ENCODE results near the gene ZNF688.
A peak's percentile ranks its signal among the peaks of the same experiment; 100 is the strongest.
"Not testable (repeated sequence)": the region's sequence is repeated elsewhere in the genome, so short reads cannot be mapped to it uniquely, and the experiment has no call there.

Gene ZNF688

DNA sequence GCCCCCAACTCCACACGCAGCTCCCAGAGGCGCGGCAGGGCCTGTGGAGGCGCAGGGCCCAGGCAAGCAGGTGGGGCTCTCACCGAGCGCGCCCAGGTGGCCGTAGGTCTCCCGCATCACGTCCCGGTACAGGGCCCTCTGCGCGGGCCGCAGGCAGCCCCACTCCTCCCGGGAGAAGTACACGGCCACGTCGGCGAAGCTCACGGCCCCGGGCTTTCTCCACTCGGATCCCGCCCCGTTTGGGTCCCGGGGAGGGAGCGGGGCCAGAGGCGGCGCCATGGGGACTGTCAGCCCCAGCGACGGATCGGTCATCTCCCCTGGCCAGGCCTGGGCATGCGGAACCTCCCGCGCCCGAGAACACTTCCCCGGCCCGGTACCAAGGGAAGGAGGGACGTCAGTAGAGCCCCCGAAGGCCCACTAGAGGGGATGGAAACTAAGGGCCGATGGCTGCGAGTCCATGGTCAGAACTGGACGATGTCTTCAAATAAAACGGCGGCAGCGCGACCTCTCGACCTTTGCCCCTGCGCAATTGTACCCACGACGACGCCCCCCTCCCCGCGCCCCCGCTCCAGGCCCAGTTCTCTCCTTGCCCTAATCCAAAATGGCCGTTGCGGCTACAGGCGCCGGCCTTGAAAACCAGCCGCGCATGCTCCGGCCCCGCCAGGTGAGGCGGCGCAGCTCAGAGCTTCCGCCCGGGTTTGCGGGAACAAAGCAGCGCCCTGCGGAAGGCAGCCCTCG, 37.0 kb downstream of the ZNF688 start, which contains the start of gene ZNF747:
ZNF747 (minus strand) TSS at position 491 of the 738 bp plus-strand sequence; CDS start at position 312, 179 bp downstream.
- peak; percentile 93 for DNase-seq

DNA sequence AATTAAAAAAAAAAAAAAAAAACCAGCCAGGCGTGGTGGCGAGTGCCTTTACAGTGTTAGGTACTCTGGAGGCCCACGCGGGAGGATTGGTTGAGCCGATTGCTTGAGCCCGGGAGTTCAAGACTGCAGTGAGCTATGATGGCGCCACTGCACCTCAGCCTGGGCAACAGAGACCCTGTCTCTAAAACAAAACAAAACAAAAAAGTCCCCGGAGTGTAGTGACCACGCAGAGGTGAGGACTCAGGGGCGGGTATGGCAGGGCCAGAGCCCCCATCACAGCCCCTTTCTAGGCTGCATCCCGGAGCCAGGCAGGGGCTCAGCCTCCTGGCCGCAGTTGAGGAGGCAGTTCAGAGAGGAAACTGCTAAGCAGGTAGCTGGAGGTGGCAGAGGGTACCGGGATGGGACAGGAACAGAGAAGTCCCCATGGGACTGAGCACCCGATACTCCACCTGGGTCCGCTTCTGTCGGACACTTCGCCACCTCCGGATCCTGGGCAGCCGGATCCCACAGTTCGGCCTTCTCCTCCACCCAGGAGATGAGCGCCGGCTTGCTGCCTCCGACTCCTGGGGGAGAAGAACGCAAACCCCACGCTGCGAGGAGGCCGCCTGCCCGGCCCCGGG, 37.7 kb downstream of the ZNF688 start:
- no peak for DNase-seq

DNA sequence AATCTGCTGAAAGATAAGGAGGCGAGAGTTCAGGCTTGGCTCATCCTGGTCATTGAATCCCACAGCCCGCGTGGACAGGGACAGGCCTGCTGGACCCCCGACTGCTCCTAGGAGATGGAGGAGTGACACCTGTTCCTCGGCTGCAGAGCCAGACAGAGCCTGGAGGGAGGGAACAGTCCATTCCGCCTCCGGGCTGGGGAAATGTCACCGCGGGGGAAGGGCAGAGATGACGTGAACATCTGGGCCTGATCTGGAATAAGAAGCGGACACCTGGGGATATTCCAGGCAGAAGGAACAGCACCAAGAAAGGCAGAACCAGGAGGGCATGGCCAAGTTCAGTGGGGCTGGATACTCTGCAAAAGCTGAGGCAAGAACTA, 38.4 kb downstream of the ZNF688 start:
- no peak for DNase-seq

DNA sequence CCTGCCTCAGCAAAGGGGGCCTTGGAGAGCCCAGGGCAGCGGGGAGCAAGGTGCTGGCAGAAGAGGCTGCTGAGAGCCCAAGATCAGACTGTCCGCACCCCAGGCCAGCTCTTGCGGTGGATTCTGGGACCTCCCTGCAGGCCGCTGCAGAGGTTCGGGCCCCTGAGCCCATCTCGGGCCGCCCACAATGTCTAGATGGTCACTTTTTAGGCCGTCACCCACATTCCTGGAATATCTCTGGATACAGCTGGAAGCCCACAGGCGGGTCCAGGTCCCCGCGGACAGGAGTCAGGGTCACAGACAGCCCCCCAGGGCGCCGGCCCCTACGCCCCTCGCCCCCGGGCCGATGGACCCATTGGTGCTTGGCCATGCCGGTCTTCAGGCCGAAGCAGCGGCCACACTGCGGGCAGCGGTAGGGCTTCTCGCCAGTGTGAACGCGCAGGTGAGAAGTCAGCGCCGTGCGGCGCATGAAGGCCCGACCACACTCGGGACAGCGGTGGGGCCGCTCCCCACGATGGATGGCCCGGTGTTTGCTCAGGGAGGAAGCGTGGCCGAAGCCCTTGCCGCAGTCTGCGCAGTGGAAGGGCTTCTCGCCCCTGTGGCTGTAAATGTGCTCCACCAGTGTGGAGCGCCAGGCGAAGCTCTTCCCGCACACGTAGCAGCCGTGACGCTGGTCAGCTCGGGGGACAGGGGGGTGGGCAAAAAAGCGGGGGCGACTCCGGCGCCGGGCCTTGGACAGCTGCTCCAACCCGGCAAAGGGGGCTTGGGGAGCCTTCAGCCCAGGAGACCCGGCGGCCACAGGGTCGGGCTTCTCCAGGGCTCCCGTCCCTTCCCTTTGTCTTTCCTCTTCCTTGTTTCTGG, 39.0 kb downstream of the ZNF688 start:
- DNase-seq, result no peak

DNA sequence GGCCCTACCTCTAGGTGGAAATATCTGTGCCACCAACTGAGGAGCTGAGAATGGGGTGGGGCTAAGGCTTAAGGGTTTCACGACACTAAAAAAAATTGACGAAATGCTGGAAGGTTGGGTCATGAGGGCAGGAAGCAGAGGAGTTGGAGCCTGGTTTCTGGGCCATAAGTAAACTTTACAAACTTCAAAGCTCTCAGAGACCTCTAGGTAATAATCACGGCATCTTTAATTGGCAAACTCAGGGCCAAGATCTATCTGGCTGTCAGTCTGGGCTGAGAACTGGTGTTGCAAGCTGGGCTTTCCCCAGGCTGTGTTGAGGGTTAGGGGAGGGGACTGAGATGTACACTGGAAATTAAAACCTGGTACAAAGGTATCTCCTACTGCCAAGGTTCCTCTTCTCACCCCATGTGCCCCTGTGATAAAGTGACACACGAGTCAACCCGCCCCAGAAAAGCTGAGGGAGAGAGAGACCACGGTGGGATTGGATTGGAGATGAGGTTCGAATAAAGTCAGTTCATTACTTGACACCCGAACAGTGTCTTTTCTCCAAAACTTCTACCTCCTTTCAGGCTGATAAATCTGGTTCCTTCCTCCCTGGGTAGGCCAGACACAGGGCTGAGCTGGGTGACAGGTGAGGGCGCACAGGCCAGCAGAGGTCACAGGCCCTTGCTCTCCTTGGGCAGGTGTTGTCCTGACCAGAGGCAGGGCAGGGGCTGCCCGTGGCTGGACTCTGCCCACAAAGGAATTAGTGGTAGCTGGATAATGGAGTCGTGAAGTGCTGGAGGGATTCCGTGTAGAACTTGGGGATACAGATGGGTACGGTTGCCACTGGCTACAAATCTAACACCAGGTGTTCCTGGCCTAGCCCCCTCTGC, 41.1 kb downstream of the ZNF688 start:
- DNase-seq, result no peak

DNA sequence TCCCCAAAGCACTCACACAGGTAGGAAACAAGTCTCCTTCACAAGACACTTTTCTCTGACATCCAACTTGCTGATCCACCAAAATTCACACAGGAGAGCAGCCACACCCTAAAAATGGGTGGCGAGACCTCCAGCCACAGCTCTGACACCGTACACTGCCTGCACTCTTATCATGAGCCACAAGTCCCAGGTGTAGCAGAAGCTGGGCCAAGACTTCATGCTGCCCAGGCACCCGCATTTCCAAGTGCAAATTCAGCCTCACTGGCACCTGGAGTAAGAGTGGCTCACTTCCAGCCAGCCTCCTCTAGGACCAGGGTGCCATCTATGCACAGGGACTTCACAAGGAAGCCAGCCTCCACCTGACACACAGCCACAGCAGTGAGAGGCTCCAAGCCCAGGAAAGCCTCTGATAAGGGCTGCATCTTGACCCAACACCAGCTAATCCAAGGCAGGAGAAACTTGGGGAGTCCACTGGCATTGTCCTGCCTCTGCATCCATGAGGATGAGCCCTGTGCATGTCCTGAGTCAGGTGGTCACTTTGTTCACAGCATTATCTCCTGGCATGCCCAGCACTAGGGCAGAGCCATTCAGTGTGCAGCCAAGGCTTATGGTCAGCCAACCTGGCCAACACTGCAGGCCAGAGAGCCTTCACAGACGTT, 42.6 kb downstream of the ZNF688 start:
- DNase-seq, result no peak

DNA sequence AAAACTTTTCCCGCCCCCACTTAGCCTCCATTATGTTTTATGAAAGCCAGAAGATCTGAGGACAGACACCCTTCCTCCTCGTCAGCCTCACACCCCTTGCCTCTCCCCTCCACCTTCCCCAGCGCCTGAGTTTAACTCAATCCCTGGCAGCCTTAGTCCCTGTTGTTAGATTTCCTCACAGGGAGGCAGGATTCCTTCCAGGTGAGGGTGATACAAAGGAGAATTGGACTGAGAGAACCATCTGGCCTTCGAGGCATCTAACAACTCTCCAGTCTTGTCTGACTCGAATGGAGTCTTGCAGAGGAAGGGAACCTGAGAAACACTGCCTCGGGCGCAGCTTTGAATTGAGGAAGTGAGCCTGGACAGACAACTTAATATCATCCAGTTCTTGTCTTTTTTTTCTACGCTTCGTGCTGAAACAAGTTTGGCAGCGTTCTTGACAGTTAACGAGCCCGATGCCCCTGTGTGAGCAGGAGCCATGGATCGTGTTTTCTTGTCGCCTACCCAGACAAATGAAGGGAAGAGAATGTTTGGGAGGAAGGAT, 43.8 kb downstream of the ZNF688 start:
- no peak for DNase-seq

DNA sequence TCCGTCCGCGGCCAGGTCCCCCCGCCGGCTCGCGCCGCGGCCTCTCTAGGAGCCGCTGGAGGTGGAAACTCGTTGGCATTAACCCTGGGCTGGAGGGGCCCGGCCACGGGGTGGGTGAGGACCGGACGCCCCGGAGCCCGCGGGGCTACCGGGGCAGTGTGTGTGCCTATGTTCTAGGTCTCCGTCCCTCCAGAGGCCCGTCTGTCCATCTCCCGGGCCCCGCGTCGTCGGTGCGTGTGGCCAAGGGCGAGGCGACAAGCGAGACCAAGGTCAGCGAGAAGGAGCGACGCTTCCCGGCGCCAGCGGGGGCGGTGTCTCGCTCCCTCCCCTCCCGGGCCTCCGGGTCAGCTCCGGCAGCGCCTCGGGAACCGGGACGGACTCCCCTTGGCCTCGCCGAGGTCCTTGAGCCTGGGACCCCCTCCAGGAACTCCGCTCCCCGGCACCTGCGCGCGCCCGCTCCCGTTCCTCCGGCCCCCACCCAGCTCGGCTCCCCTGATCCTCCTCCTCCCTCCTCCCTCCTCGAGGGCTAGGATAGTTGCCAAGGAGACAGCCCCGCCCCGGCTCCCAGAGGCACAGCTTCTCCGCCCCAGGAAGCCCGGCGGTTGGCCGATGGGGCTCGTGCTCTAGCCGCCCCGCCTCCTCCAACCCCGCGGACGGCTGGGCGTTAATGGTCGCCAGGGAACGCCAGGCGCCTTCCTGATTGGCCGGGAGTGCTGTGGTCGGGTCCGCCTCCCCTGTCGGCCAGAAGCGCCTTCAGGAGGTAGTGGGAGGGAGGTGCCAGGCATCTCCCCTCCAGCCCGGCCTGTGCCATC, 44.5 kb downstream of the ZNF688 start:
- DNase-seq, result peak; percentile 100

DNA sequence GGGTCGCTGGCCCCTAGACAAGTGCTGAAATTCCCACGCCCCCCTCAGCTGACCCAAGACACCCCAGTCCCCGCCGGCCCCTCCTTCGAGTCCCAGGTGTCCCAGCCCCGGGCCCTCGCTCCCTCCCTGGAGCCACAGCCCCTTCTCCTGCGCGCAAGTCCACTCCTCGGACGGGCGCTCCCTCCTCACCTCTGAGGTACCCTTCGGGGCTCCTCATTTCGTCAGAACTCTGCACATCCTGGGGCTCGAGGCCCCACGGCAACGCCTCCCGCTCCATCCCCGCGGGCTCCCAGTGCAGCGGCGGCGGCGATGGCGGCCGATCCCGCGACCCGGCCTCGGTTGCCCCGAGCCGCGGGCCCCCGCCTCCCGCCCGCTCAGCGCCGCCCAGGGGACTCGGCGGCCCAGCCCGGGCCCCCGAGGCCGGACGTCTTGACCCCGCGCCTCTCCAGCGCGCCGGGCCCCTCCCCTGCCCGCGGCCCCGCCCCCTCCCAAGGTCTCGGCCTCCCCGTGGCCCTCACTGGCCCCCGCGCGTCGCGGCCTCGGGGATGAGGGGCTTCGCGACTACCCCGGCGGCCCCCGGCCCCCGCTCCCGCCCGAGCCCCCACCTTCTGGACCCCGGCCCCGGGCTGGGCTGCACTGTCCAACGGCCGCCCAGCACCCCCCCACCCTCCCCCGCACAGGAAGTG, 45.2 kb downstream of the ZNF688 start, which contains the start of gene ZNF768:
ZNF768 (minus strand) TSS at position 430 of the 686 bp plus-strand sequence; CDS start at position 277, 153 bp downstream.
- DNase-seq, result peak; percentile 65

DNA sequence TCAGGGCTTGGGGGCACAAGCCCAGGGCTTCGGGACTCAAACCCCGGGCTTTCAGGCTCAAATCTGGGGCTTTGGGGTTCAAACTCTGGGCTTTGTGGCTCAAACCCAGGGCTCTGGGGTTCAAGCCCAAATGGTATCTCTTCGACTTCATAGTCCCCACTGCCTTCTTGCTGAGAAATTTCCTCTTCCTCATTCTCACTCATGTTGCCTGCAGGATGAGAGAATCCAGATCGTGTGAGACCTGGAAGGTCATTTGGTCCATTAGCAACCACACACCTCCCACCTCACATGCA, 45.7 kb downstream of the ZNF688 start:
- no peak for DNase-seq

DNA sequence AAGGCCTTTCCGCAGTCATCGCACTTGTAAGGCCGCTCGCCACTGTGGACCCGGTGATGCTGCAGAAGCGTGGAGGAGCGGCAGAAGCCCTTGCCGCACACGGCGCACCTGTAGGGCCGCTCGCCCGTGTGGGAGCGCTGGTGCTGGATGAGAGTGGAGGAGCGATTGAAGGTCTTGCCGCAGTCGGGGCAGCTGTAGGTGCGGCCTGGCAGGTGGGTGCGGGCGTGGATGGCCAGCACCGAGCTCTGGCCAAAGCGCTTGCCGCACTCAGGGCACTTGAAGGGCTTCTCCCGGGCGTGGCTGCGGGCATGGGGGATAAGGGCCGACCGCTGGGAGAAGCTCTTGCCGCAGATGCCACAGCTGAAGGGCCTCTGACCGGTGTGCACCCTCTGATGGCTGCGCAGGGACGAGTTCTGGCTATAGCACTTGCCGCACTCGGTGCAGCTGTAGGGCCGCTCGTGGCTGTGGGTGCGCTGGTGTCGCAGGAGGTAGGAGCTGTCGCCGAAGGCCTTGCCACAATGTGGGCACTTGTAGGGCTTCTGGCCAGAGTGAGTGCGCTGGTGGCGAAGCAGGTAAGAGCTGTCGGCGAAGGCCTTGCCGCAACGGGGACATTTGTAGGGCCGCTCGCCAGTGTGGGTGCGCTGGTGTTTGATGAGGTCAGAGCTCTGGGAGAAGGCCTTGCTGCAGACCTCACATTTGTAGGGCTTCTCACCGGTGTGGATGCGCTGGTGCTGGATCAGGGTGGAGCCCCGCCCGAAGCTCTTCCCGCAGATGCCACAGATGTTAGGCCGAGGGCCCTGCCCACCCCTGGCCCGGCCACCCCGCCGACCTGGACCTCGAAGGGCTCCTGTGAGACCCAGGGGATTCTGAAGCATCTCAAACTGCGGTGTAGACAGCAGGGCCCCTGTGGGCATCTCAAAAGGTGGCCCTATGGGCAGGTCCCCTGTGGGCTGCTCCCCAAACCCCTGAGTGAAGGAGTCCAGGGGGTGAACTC, 46.6 kb downstream of the ZNF688 start:
- no peak for DNase-seq

DNA sequence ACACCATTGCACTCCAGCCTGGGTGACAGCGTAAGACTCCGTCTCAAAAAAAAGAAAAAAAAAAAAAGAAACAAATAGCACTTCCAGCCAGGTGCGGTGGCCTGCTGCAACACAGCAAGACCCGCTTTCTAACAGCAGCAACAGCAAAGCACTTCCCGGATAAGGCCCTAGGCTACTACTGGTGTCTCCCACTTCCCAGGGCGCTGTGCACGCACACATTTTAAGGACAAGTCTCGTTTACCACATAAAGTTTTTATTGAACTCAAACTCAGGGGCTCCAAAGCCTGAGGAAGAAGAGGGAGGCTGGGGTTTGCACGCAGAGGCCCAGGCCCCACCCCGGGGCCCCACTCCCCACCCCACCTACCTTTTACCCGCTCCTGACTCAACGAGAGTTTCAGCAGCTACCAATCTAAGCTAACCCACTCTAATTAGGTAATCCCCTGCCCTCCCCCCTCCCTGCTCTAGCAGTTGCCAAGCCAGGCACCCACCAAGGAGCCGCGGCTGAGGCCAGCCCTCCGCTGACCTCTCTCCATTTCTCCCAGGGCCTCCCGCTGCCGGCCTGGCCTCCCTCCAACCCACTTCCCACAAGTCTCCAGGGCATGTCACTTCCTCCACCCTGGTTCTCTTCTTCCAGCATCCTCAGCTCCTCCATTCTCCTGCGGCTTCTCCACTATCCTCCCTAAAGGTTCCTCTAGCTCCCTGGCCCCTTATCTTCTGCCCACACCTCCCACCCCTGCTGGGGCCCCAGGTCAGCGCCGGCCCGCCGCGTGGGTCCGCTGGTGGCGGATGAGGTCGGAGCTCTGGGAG, 47.5 kb downstream of the ZNF688 start:
- DNase-seq, result no peak

DNA sequence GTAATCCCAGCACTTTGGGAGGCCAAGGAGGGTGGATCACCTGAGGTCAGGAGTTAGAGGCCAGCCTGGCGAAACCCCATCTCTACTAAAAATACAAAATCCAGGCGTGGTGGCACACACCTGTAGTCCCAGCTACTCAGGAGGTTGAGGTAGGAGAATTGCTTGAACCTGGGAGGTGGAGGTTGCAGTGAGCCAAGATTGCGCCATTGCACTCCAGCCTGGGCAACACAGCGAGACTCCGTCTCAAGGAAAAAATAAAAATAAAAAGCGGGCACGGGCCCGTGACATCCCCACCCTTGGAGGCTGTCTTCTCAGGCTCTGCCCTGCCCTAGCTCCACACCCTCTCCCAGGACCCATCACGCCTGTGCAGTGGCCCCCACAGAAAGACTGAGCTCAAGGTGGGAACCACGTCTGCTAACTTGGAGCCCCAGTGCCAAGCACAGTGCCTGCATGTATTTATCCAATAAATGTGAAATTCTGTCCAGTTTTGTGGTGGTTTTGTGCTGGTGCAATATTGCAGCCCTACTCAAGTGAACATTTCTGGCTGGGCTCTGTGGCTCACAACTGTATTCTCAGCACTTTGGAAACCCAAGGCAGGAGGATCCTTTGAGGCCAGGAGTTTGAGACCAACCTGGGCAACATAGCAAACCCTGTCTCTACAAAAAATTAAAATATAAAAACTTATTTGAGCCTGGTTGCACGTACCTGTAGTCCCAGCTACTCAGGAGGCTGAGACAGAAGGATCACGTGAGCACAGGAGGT, 48.6 kb downstream of the ZNF688 start:
- not testable (repeated sequence) for DNase-seq

DNA sequence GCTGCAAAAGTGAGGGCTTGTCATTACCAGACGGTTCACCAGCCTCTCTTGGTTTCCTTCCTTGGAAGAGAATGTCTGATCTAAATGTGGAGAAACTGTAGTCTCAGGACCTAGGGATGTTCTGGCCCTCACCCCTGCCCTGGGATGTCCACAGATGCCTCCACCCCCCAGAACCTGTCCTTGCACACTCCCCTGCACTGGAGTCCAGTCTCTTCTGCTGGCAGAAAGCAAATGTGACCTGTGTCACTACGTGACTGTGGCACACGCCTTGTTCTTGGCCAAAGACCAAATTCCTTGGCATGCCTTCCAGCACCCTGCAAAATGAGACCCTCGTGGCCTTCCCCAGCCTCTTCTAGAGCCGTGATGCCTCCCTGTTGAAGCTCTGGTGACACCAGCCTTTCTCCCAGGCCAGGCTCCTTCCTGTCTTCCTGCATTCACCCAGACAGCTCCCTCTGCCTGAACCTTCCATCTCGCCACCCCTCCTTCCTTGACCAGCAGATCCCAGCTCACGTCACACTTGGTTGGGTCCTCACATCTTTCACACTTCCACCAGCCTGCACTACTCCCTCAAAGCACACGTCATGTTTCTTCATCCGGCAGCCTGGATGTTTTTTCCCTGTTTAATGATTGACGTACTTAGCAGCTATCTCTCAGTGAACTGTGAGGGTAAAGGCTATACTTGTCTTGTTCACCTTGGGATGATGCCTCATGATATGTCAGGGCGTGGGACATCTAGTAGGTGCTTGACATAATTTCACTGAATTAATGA, 49.5 kb downstream of the ZNF688 start:
- DNase-seq, result no peak

DNA sequence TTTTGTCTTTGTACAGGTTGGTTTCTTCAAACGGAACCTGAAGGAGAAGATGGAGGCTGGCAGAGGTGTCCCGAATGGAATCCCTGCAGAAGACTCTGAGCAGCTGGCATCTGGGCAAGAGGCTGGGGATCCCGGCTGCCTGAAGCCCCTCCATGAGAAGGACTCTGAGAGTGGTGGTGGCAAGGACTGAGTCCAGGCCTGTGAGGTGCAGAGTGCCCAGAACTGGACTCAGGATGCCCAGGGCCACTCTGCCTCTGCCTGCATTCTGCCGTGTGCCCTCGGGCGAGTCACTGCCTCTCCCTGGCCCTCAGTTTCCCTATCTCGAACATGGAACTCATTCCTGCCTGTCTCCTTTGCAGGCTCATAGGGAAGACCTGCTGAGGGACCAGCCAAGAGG, 50.0 kb downstream of the ZNF688 start:
- no peak for DNase-seq

Measured in right kidney (tissue), 1 donor.